PC-3 (cell line): ENCODE results near the gene EPB41L4A.

Experiments used
- CTCF ChIP-seq: fragments of 300-600 bp; sonication (generic); conservative IDR thresholded peaks from 2 replicates; pipeline ENCODE4 v1.5.1; 2017; ENCODE audit warnings: antibody characterized with exemption, low read depth, mild to moderate bottlenecking, low read length
- EZH2 ChIP-seq: fragments of 300-600 bp; sonication (generic); IDR thresholded peaks from one replicate; pipeline ENCODE4 v1.6.1; 2017; ENCODE audit warnings: antibody characterized with exemption, mild to moderate bottlenecking, low read length; ENCODE audit not compliant: unreplicated experiment

GRCh38 chr5:112412346-112412745 is 6.7 kb downstream of the EPB41L4A start:
- TF ChIP-seq CTCF (no peak), EZH2 (no peak)
